Measurements from ENCODE around the gene GABARAPL2. TPM values are rescaled to one million over a fixed set of nuclear protein-coding genes. Genes with fewer than 3 reads are reported as not detected.

GABARAPL2 gene
- total and polyA plus RNA-seq, 2 experiments from 2014 or later, result 47.8 to 130 TPM

GRCh38 chr16:75626806-75627205 lies 60.6 kb downstream of the GABARAPL2 start:
- Mint-ChIP-seq H3K27me3 (ENCODE audit: insufficient read depth, low read depth, poor library complexity) (peaks cover 2% of the 10 kb centered on the region), H3K36me3 (ENCODE audit: low read depth) (peaks cover 64% of the 10 kb centered on the region), H3K9me3 (no peaks in the 10 kb centered on the region), H3K4me3 (no peak overlapping the region), H3K27ac (no peak overlapping the region), H3K4me1 (no peaks in the 10 kb centered on the region; the same call in 1 of the 3 replicates)
- Histone ChIP-seq H3K27me3 (ENCODE audit: insufficient read depth) (no peaks in the 10 kb centered on the region), H3K4me1 (ENCODE audit: insufficient read depth) (peaks cover 4% of the 10 kb centered on the region; the same call in 1 of the 2 replicates), H3K36me3 (ENCODE audit: insufficient read depth) (peaks cover 59% of the 10 kb centered on the region), H2AFZ (no peak overlapping the region), H3K4me3 (no peak overlapping the region), H3K27ac (ENCODE audit: low read depth) (no peak overlapping the region), H3K79me2 (replicated peaks; ENCODE audit: insufficient read depth) (peaks cover 5% of the 10 kb centered on the region; the same call in 1 of the 2 replicates), H3K9me2 (ENCODE audit: insufficient read depth) (no peaks in the 10 kb centered on the region), H4K20me1 (replicated peaks; ENCODE audit: insufficient read depth) (no peaks in the 10 kb centered on the region), H3K4me2 (no peak overlapping the region), H3F3A (replicated peaks; ENCODE audit: low read depth) (peaks cover 14% of the 10 kb centered on the region; the same call in 1 of the 2 replicates)
- ATAC-seq (no peak), DNase-seq (ENCODE audit: low spot score) (no peak)
- TF ChIP-seq POLR2AphosphoS5 (IDR thresholded peaks at IDR 0.05; ENCODE audit: low read depth), result no peak
- TF ChIP-seq STAT1 (IDR thresholded peaks at IDR 0.05; ENCODE audit: unreplicated experiment), result no peak
- TF ChIP-seq EZH2 (IDR thresholded peaks at IDR 0.05; ENCODE audit: low read depth, unreplicated experiment), result no peak
- TF ChIP-seq CREB1 (CRISPR knock-in tag; IDR thresholded peaks at IDR 0.05; ENCODE audit: low read depth), result no peak
- no peak for TF ChIP-seq EZH2phosphoT487 (IDR thresholded peaks at IDR 0.05; ENCODE audit: unreplicated experiment)
- no peak for TF ChIP-seq NANOG (IDR thresholded peaks at IDR 0.05; ENCODE audit: borderline replicate concordance)
- no peak for TF ChIP-seq ZNF114 (CRISPR knock-in tag; IDR thresholded peaks at IDR 0.05)
- no peak for TF ChIP-seq ZNF462 (CRISPR knock-in tag; IDR thresholded peaks at IDR 0.05)
- no peak for TF ChIP-seq ETS1 (IDR thresholded peaks at IDR 0.05)
- no peak for TF ChIP-seq REST (IDR thresholded peaks at IDR 0.05; ENCODE audit: unreplicated experiment)
- TF ChIP-seq CTCF (conservative IDR thresholded peaks at IDR 0.05; ENCODE audit: low read depth in 2 of 2), result no peak
- TF ChIP-seq JUNB (IDR thresholded peaks at IDR 0.05; ENCODE audit: unreplicated experiment), result no peak
